Measurements from ENCODE around the gene RASGRP3. TPM values are rescaled to one million over a fixed set of nuclear protein-coding genes. Genes with fewer than 3 reads are reported as not detected.

The RASGRP3 gene
- total RNA-seq, 1 experiment from 2014 or later: 0.59 TPM

DNA sequence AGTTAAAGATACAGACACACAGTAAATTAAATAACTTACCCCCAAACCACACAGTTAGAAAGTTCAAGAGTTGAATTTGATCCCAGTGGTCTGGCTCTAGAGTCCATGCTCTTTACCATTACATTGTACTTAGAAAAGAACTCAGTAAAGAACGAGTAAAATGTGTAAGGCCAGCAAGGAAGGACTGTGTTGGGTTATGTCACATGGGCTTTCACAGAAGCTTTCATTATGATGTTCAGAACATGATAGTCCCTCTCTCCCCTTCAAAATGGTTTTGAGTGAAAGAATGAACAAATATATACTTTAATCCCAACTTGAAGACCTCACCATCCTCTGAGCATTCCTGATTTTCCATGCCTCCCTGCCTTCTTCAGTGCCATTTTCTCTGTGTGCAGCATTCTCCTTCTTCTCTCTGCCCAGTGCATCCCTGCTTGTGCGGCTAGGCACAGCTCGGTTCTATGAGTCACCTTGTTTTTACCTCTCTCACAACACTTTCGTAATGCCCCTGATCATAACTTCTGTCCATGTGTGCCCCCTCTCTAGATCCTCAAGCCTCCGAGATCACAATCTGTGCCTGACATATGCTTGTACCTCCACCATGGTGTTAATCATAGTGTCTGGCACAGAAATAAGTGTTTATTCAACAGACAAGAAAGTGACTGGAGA, 22.0 kb downstream of the RASGRP3 start:
- H3K4me1 ChIP-seq (ENCODE audit: control insufficient read depth in 1 of 2, insufficient read depth in 2 of 2, low read length in 2 of 2): peaks cover 0 to 3% of the 10 kb centered on the region in 2 experiments; a peak in 1 of 4 replicates
- no peak overlapping the region for H3K27ac ChIP-seq (ENCODE audit: low read depth, low read length)
- H4K20me1 ChIP-seq (ENCODE audit: insufficient read depth): no peaks in the 10 kb centered on the region
- no peak overlapping the region for H3K4me2 ChIP-seq (ENCODE audit: low read length)
- H2AFZ ChIP-seq (ENCODE audit: low read depth, low read length, poor library complexity, severe bottlenecking): no peak overlapping the region
- no peak for DNase-seq (ENCODE audit: low read depth, low spot score)
- no peaks in the 10 kb centered on the region for H3K9me3 ChIP-seq (ENCODE audit: control insufficient read depth in 1 of 2, insufficient read depth in 1 of 2, low read depth in 1 of 2, low read length in 2 of 2)
- RAD21 ChIA-PET (ENCODE audit: low non-redundant PET in 1 of 2, low total read pairs in 2 of 2, uncharacterized antibody in 2 of 2, unreplicated experiment in 2 of 2): no interaction called here
- BruUV-seq (replicated peaks): no TSS peak
- H3K4me3 ChIP-seq (replicated peaks in 1 of 2; ENCODE audit: low read depth in 1 of 2, low read length in 2 of 2): no peak overlapping the region
- CTCF ChIA-PET: no interaction called here
- H3K9me2 ChIP-seq (ENCODE audit: insufficient read depth): no peaks in the 10 kb centered on the region
- no peak for ATAC-seq
- intact Hi-C loops (cut with micrococcal nuclease): no loop called here
- no peaks in the 10 kb centered on the region for H3K36me3 ChIP-seq (ENCODE audit: control insufficient read depth in 1 of 2, insufficient read depth in 2 of 2, low read length in 2 of 2)
- POLR2A ChIA-PET: no interaction called here
- no peaks in the 10 kb centered on the region for H3K27me3 ChIP-seq (ENCODE audit: insufficient read depth, low read length)
- no peak overlapping the region for H3K9ac ChIP-seq (ENCODE audit: low read length)
- no peaks in the 10 kb centered on the region for H3K79me2 ChIP-seq (ENCODE audit: insufficient read depth, low read length)
- TF ChIP-seq ZBTB33 (IDR thresholded peaks at IDR 0.05; ENCODE audit: extremely low read depth, insufficient replicate concordance, low read length) (no peak), SRF (IDR thresholded peaks at IDR 0.05; ENCODE audit: low read depth) (no peak), JUND (IDR thresholded peaks at IDR 0.05) (no peak), RAD21 (IDR thresholded peaks at IDR 0.05; ENCODE audit: low read depth) (no peak), EZH2phosphoT487 (IDR thresholded peaks at IDR 0.05; ENCODE audit: borderline replicate concordance) (no peak), POLR2A (IDR thresholded peaks at IDR 0.05; ENCODE audit: borderline replicate concordance, extremely low read depth, insufficient read depth, insufficient read length) (no peak), ATF3 (IDR thresholded peaks at IDR 0.05) (no peak), SP1 (IDR thresholded peaks at IDR 0.05; ENCODE audit: low read depth) (no peak), ELF1 (IDR thresholded peaks at IDR 0.05; ENCODE audit: borderline replicate concordance, low read depth) (no peak), POLR2AphosphoS5 (IDR thresholded peaks at IDR 0.05; ENCODE audit: low read depth, low read length) (no peak), YY1 (IDR thresholded peaks at IDR 0.05; ENCODE audit: extremely low read depth, insufficient replicate concordance, low read depth, low read length) (no peak)

Measured in HCT116 (cell line).